HG03354 (cell line): ENCODE data around the gene MAD1L1.

ENCODE experiments used
- ATAC-seq: cut with Tn5 transposase; IDR thresholded peaks from one replicate; pipeline ENCODE4 v1.9.1; 2021; ENCODE audit warnings: mild to moderate bottlenecking; ENCODE audit not compliant: unreplicated experiment, poor library complexity, severe bottlenecking

MAD1L1 gene

GRCh38 chr7:2204446-2204845 is 28.3 kb downstream of the MAD1L1 start:
- no peak for ATAC-seq

- no peak for ATAC-seq
Observed at GRCh38 chr7:2203766-2204300, 28.9 kb downstream of the MAD1L1 start.

- no peak for ATAC-seq
Observed at GRCh38 chr7:2202901-2203765, 29.6 kb downstream of the MAD1L1 start.

GRCh38 chr7:2202361-2202761 is 30.4 kb downstream of the MAD1L1 start:
- no peak for ATAC-seq

- ATAC-seq, result no peak
Observed at GRCh38 chr7:2201686-2202360, 30.9 kb downstream of the MAD1L1 start.

GRCh38 chr7:2201128-2201527 is 31.6 kb downstream of the MAD1L1 start:
- ATAC-seq, result no peak

GRCh38 chr7:2200584-2200980 is 32.2 kb downstream of the MAD1L1 start:
- ATAC-seq, result no peak

- no peak for ATAC-seq
Observed at GRCh38 chr7:2199956-2200583, 32.7 kb downstream of the MAD1L1 start.

GRCh38 chr7:2199528-2199927 is 33.2 kb downstream of the MAD1L1 start:
- no peak for ATAC-seq

GRCh38 chr7:2198760-2199159 is 34.0 kb downstream of the MAD1L1 start:
- no peak for ATAC-seq

- ATAC-seq, result no peak
Observed at GRCh38 chr7:2198206-2198605, 34.5 kb downstream of the MAD1L1 start.

- no peak for ATAC-seq
Observed at GRCh38 chr7:2197436-2198155, 35.1 kb downstream of the MAD1L1 start.

GRCh38 chr7:2196381-2197378 is 36.1 kb downstream of the MAD1L1 start:
- ATAC-seq, result no peak

- no peak for ATAC-seq
Observed at GRCh38 chr7:2195400-2196246, 37.1 kb downstream of the MAD1L1 start.

- ATAC-seq, result no peak
Observed at GRCh38 chr7:2193575-2194305, 39.0 kb downstream of the MAD1L1 start.

GRCh38 chr7:2192831-2193534 is 39.8 kb downstream of the MAD1L1 start:
- ATAC-seq, result no peak

GRCh38 chr7:2191016-2191415 is 41.7 kb downstream of the MAD1L1 start:
- no peak for ATAC-seq
